Stomach smooth muscle (tissue), 2 donors: ENCODE measurements around the gene NMT1.

Experiments
- H3K27ac ChIP-seq: one replicate; pipeline ENCODE4 v1.7.0; 2013; ENCODE audit warnings: mild to moderate bottlenecking, low read length, inconsistent platforms
- H3K27me3 ChIP-seq, 2 donors: one replicate each; pipeline ENCODE4 v1.7.0; 2013; ENCODE audit warnings: low read length in 2 of 2; ENCODE audit not compliant: insufficient read depth in 2 of 2, control insufficient read depth in 1 of 2
- H3K36me3 ChIP-seq, 2 donors: one replicate each; pipeline ENCODE4 v1.7.0; 2013; ENCODE audit warnings: low read length in 2 of 2; ENCODE audit not compliant: control insufficient read depth in 2 of 2, insufficient read depth in 2 of 2
- H3K4me1 ChIP-seq: one replicate; pipeline ENCODE4 v1.7.0; 2013; ENCODE audit warnings: low read length; ENCODE audit not compliant: control insufficient read depth, insufficient read depth
- H3K4me3 ChIP-seq, 2 donors: one replicate each; pipeline ENCODE4 v1.7.0; 2013; ENCODE audit warnings: low read length in 2 of 2
- H3K9ac ChIP-seq, 2 donors: one replicate each; pipeline ENCODE4 v1.7.0; 2013; ENCODE audit warnings: low read length in 2 of 2, mild to moderate bottlenecking in 1 of 2
- H3K9me3 ChIP-seq, 2 donors: one replicate each; pipeline ENCODE4 v1.7.0; 2013; ENCODE audit warnings: low read length in 2 of 2; ENCODE audit not compliant: control insufficient read depth in 2 of 2
- donor health status: healthy.
- donor health status: Pancreatic carcinoma.

Gene NMT1

DNA sequence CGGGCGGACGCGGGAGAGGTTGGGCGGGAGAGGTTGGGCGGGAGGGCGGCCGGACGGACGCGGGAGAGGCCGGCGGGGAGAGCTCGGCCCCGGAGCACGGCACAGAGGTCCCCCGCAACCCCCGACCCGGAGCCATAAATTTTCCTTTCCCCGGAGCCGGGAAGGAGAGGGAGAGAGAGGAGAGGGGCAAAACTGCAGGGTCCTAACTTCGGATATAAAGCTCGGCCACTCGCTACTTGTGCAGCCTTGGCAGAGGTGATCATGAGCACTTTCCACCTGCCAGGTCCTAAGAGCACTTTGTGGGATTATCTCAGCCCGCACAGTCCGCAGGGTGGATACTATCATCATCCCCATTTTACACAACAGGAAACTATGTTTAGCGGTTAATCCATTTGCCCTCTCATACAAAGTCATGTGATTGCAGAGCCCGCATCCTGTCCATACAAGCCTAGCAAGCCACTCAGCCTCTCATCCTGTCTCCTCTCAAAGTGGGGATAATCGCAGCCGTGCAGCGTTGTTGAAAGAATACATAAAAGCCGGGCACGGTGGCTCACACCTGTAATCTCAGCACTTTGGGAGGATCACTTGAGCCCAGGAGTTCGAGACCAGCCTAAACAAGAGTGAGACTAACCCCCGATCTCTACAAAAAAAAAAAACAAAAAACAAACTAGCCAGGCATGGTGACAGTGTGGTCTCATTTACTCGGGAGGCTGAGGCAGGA is 8.9 kb upstream of the NMT1 start:
- H3K4me3 ChIP-seq = peak overlapping the region; percentile 59 to 78
- H3K4me1 ChIP-seq = peaks cover 17% of the 10 kb centered on the region
- H3K9me3 ChIP-seq = no peaks in the 10 kb centered on the region
- no peaks in the 10 kb centered on the region for H3K27me3 ChIP-seq
- peaks cover 0 to 2% of the 10 kb centered on the region in 2 donors for H3K36me3 ChIP-seq
- peak overlapping the region; percentile 56 to 80 for H3K9ac ChIP-seq
- H3K27ac ChIP-seq = peak overlapping the region; percentile 89

GRCh38 chr17:45060382-45060796 is 728 bp upstream of the NMT1 start:
- Histone ChIP-seq H3K27ac (peak overlapping the region; percentile 86), H3K9me3 (no peaks in the 10 kb centered on the region), H3K4me3 (peak overlapping the region; percentile 74 to 100), H3K36me3 (no peaks in the 10 kb centered on the region), H3K9ac (peak overlapping the region; percentile 97 to 99), H3K27me3 (no peaks in the 10 kb centered on the region), H3K4me1 (peaks cover 13% of the 10 kb centered on the region)

DNA sequence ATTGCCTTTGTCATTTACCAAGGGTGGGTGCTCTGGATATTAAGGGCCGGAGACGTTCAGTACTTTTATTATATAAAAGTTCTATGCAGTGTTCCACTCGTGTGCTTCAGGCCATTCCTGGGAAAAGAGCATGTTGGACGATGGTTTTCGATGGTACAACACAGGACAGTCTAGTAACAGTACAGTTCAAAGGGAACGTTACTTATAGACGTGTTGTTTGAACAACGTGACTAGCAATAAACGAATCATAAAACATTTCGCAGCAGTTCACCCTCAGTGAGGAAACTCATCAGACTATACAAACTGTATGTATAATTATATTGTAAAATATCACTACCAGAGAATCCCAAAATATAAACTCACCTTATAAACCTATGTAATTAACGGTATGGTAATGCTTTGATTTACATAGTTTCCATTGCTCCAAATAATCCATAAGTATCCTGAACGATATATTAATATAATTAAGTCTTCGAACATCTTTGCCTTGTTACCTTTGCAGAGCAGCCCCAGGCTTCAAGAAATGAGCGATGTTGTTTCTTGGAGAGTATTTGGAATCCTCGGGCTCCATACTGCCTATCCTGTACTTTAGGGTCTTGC is 589 bp downstream of the NMT1 start:
- H3K9me3 ChIP-seq = no peaks in the 10 kb centered on the region
- H3K36me3 ChIP-seq = no peaks in the 10 kb centered on the region
- peak overlapping the region; percentile 86 for H3K27ac ChIP-seq
- peak overlapping the region; percentile 66 to 97 for H3K9ac ChIP-seq
- H3K4me3 ChIP-seq = peak overlapping the region; percentile 74 to 100
- H3K27me3 ChIP-seq = no peaks in the 10 kb centered on the region
- H3K4me1 ChIP-seq = peaks cover 14% of the 10 kb centered on the region

DNA sequence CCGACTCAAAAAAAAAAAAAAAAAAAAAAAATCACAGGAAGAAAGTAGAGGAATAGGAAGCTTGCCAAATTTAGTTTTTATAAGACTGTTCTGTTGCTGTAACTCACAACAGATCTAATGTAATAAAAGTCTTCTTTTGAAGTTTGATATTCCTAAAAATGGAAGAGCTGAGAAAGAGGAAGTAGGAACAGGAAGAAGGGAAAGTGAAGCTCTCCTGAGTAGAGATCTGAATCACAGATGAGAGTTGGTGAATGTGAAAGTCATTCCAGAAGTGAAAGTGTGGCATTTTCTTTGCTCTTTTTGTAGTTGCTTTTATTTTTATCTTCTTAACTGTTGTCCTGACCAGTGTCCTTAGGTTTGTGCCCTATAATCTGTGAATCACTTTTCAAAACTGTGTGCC is 2.1 kb downstream of the NMT1 start:
- Histone ChIP-seq H3K27ac (no peak overlapping the region), H3K27me3 (no peaks in the 10 kb centered on the region), H3K4me3 (no peak overlapping the region), H3K9me3 (no peaks in the 10 kb centered on the region), H3K9ac (no peak overlapping the region), H3K4me1 (peaks cover 15% of the 10 kb centered on the region), H3K36me3 (no peaks in the 10 kb centered on the region)

DNA sequence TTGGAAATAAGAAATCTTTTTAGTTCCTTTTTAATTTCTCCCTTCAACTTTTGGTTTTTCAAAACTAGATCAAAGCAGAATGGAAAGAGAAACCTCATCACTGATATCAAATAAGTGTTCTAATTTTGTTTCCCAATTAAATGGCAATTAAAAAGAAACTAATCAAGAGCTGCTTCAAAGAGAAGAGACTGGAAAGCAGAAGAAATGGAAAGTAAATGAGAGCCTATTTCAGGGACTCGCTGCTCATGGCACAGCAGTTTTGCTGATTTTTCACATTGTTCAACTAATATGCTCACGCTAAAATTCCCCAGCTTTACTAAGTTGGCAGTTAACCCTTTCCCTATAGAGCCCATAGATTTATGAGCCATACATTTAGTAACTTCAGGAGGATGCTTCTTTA is 6.5 kb downstream of the NMT1 start:
- Histone ChIP-seq H3K27ac (no peak overlapping the region), H3K4me1 (peaks cover 2% of the 10 kb centered on the region), H3K9me3 (no peaks in the 10 kb centered on the region)

GRCh38 chr17:45070001-45070400 is 8.9 kb downstream of the NMT1 start:
- Histone ChIP-seq H3K4me1 (peaks cover 2% of the 10 kb centered on the region), H3K36me3 (peaks cover 10 to 14% of the 10 kb centered on the region in 2 donors), H3K27me3 (no peaks in the 10 kb centered on the region), H3K9me3 (no peaks in the 10 kb centered on the region), H3K4me3 (no peak overlapping the region), H3K27ac (no peak overlapping the region), H3K9ac (no peak overlapping the region)

More for the DNA sequence above, 6.5 kb downstream of the NMT1 start:
- H3K9ac ChIP-seq = no peak overlapping the region
- no peak overlapping the region for H3K4me3 ChIP-seq
- H3K36me3 ChIP-seq = peaks cover 5% of the 10 kb centered on the region in 2 donors
- no peaks in the 10 kb centered on the region for H3K27me3 ChIP-seq

DNA sequence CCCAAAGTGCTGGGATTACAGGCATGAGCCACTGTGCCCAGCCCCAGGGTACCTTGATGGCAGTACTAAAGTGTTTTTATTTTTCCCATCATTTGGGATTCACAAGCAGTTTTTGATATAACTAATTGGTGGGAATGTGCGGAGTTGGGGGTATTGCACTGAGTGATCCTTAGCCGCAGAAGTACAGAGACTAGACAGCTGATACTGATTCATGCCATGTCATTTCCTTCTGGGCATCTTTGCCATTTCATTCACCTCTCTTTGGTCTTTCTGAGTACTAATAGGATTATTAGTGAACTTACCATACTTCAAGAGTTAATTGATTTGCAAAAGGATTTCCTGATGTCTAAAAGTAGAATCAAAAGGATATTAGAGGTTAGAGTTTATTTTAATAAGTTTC is 9.7 kb downstream of the NMT1 start:
- no peaks in the 10 kb centered on the region for H3K9me3 ChIP-seq
- no peak overlapping the region for H3K9ac ChIP-seq
- H3K27me3 ChIP-seq = no peaks in the 10 kb centered on the region
- peaks cover 10 to 14% of the 10 kb centered on the region in 2 donors for H3K36me3 ChIP-seq
- no peak overlapping the region for H3K27ac ChIP-seq
- peaks cover 2% of the 10 kb centered on the region for H3K4me1 ChIP-seq
- H3K4me3 ChIP-seq = no peak overlapping the region

DNA sequence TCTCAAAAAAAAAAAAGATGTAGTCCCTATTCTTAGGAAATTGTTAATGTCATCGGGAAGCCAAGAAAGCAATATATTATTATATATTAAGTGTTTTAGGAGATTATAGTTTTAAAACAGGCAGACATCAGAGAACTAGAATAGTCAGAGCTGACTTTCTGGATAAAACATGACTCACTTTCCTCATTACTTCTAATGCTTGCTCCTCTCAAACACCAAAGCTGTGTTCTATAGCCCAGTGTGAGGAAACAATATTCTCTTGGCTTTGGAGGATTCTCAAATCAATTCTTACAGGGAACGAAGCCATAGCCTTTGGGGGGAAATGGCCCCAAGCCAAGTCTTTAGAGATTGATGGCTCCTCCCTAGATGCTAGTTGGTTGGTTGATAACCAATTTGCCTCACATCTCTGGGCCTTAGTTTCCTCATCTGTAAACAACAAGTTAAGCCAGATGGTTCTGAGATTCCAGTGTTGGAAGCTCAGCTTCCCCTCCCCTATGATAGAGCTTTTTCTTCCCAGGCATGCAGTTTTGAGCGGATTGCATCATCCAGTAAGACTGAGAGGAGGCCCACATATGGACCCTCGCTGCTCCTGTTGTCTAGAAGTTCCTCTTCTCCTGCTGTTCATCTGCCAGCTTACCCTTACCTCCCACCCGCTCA is 12.4 kb downstream of the NMT1 start:
- peaks cover 14% of the 10 kb centered on the region in 2 donors for H3K36me3 ChIP-seq
- no peaks in the 10 kb centered on the region for H3K9me3 ChIP-seq
- no peaks in the 10 kb centered on the region for H3K27me3 ChIP-seq
- H3K4me3 ChIP-seq = no peak overlapping the region
- no peaks in the 10 kb centered on the region for H3K4me1 ChIP-seq
- no peak overlapping the region for H3K27ac ChIP-seq
- no peak overlapping the region for H3K9ac ChIP-seq

GRCh38 chr17:45077643-45078042 is 16.5 kb downstream of the NMT1 start:
- no peak overlapping the region for H3K4me3 ChIP-seq
- H3K4me1 ChIP-seq = no peaks in the 10 kb centered on the region
- H3K36me3 ChIP-seq = peaks cover 15 to 25% of the 10 kb centered on the region in 2 donors
- H3K9me3 ChIP-seq = no peaks in the 10 kb centered on the region
- no peak overlapping the region for H3K9ac ChIP-seq
- no peaks in the 10 kb centered on the region for H3K27me3 ChIP-seq
- no peak overlapping the region for H3K27ac ChIP-seq

DNA sequence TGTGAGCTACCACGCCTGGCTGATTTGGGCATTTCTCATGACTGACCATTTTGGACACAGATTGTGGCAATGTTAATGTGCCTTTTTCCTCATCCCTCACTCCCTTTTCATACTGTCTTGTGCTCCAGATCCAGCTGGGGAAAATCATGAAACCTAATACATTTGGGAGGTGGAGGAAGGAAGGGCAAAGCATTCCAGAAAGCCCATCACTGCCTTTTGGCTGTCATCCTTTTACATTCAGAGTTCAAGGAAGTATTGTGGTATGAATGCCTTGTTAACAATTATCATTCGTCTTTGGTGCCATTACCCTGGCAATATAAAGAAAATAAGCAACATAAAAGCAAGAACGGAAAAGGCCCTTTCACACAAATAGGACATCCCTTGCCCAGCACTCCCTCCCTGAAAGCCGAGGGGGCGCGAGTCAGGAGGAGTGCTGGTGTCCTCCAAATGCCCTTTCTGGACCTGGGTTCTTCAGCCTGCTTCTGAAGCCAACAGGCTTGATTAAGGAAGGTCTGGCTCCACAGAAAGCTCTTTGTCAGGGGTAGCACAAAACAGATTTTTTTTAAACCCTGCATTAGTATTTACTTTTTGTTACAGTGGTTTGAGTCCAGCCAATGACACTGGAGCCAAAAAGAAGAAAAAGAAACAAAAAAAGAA is 20.1 kb downstream of the NMT1 start:
- H3K4me1 ChIP-seq = no peaks in the 10 kb centered on the region
- H3K27ac ChIP-seq = no peak overlapping the region
- peaks cover 15 to 23% of the 10 kb centered on the region in 2 donors for H3K36me3 ChIP-seq
- no peak overlapping the region for H3K4me3 ChIP-seq
- no peak overlapping the region for H3K9ac ChIP-seq
- no peaks in the 10 kb centered on the region for H3K27me3 ChIP-seq
- no peaks in the 10 kb centered on the region for H3K9me3 ChIP-seq
